HG02973 (cell line): ENCODE data around the gene TNFAIP1.
A peak's percentile ranks its signal among the peaks of the same experiment; 100 is the strongest.

Experiments used
- ATAC-seq: cut with Tn5 transposase; IDR thresholded peaks from one replicate; pipeline ENCODE4 v1.9.1; 2021; ENCODE audit warnings: moderate library complexity; ENCODE audit not compliant: unreplicated experiment

The TNFAIP1 gene

GRCh38 chr17:28344435-28344901 lies 8.9 kb downstream of the TNFAIP1 start:
- ATAC-seq = no peak

DNA sequence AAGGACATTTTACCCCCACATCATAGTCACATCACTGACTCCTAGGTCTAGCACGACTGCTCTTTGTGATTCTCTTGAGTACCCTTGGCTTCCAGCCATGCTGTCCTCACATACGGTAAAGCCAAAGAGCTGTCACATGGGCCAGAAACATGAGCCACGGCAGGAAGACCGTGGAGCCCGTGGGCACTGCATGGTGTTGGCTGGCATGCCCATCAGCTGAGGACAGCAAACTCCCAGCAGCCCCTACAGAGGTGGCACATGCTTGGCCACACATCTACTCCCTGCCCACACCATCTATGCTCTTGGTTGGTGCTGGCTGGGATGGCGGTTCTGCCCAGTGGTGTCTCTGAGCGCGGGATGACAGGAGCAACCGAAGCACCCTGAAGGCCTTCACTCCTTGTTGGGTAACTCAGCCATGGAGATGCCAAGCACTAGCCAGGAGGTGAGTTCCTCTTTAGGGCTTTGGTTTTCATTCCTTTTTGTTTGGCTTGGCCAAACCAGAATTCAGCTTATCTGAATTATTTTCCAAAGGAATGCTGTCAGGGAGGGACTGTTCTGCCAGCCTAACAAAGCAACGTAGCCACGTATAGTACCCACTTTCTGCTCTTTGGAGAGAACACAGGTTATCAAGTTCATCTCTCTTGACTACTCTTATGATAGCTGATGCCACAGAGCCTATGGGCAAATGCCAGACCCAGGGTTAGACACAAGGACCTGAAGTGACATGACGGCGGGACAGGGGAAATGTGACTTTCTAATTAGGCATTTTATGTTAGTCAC lies 10.0 kb downstream of the TNFAIP1 start:
- no peak for ATAC-seq

DNA sequence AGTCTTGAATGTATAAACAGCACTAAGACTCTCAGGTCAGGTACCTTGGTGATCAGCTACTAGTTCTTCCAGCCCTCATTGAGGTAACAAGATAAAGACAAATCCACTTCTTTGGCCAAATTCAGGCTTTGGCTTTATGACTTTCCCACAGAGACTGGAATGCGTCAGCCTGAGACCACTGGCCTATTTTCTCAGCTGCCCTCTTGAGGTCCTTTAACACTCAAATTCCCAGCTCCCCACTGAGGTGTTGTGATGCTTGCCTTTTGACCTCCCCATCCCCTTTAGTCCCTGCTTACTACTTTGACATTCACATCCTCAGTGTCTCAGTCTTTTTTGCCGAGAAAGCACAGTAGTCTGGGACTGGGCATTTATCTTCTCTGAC lies 10.6 kb downstream of the TNFAIP1 start:
- no peak for ATAC-seq

GRCh38 chr17:28346746-28347246 lies 11.2 kb downstream of the TNFAIP1 start:
- ATAC-seq = no peak

GRCh38 chr17:28347261-28347891 lies 11.8 kb downstream of the TNFAIP1 start:
- ATAC-seq = no peak

DNA sequence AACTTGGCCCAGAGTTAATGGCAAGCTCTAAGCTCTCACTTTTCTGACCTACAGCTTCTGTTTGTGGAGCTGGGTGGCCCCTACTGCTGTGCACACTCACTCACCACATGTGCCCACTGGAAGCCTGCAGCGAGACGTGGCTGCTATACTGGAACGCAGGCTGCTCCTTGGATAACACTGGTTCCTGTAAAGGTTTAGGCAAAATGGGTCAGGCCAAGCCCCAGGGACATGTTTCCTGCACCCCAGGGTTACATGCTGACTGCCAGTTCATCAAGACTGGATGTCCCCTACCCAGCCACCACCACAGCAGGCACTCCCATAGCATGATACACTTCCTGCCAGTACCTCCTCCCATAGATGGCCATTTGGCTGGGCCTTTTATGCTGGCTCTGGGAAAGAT lies 13.4 kb downstream of the TNFAIP1 start:
- no peak for ATAC-seq

DNA sequence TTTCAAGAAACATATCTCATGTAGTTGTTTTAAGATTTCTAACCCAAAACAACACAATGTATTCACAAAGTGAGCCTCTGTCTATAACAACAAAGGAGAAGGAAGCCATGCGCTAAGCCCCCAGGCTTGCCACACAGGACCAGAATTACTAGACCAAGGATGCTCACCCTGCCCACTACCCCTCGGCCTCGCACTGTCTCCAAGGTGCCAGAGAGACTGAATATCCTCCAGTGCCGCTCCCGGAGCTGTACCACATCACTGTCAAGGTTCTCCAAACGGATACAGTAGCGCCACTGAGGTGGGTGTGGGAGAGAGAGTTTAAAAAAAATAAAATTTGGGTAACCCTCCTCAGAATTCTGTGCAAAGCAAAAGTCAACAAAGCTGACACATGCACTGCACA lies 14.7 kb downstream of the TNFAIP1 start:
- no peak for ATAC-seq

DNA sequence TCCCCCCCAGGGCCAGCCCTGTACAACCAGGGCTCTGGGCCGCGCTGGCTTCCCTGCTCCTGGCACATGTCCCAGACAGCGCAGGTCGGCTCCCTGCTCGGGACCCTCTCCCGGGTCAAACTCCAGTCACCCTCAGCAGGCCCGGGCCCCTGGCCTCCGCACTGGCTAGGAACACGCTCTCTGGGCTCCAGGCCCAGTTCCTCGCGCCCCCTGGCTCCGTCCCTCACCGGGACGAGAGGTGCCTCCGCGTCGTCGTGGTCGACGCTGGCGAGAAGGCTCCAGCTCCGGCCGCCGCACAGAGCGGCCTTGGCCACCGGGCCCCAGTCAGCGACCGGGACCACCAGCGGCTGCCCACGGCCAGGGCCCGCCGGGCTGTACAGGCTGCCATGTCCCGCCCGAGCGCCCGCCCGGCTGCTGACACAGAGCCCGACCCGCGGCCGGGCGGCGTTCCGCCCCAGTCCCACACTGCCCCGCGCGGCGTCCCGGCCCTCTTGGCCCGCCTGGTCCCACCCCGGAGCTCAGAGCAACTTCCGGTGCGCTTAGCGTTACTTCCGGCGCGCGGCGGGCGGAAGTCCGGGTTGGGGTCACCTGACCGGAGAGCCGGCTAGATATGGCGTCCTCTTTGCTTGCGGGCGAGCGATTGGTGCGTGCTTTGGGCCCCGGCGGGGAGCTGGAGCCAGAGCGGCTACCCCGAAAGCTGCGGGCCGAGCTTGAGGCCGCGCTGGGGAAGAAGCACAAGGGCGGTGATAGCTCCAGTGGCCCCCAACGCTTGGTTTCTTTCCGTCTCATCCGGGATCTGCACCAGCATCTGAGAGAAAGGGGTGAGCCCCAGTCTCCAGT lies 21.7 kb downstream of the TNFAIP1 start, which contains the start of gene POLDIP2:
Gene POLDIP2 (minus strand): TSS at position 467 of the 840 bp plus-strand sequence. CDS start 79 bp downstream, at position 388.
- ATAC-seq = peak; percentile 90

- no peak for ATAC-seq
These were observed 22.3 kb downstream of the TNFAIP1 start for GRCh38 chr17:28357901-28358197.

DNA sequence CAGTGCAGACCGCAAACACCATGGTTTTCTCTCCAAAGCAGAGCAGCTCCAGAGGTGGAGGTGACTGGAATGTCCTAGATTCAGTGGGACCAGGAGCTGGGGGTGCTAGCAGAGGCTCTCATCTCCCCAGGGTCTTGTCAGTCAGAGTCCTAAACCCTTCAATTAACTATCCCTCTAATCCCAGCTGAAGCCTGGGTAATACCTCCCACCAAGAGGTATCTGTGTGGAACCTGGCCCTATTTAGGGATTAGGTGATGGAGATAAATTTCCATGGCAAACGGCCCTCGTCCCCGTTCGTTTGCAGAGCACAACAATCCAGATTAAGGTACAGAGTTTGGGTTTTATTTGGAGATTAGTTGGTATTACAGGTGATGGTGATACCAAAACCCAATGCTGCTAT lies 27.6 kb downstream of the TNFAIP1 start:
- no peak for ATAC-seq

DNA sequence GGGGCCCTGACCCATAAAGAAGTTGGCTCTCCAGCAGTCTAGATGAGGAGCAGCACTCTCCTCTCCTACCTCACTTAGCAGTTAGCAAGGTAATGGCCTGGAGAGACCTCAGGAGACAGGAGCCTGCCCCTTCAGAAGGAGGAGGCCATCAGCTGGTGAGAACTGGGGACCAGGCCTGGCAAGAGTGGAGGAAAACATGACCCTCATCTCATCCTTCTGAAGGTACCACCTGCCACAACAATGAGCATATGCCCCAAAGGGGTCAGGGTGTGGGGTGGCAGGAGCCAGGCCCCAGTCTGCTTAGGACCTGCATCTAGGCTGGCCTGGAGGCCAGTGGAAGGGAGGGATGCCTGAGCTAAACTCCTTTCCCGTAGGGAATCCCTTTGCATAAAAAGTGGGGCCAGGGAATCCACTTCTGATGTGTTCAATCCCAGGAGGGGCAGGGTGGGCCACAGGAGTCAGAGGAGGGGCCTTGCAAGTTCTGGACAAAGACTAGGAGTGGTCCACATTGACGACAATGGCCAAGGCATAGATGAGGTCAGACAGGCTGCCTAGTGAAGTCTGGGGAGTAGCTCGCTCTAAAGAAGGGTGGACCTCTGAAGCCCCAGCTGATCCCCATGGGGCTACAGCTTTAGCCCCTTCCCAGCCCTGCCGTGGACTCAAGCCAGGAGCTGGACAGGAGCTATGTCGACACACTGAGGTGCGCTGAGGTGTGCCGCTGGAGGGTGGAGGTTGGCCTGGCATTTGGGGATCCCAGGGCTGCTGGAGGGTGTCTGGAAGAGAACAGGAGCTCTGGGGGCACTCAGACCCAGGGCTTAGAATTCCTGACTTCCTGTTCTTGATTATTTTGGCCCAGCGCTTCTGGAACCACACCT lies 28.5 kb downstream of the TNFAIP1 start:
- ATAC-seq = no peak

GRCh38 chr17:28364665-28365363 lies 29.3 kb downstream of the TNFAIP1 start, which contains the start of gene SEBOX:
SEBOX (minus strand) TSS chr17:28365199; CDS start chr17:28365151, 48 bp downstream.
- ATAC-seq = no peak

DNA sequence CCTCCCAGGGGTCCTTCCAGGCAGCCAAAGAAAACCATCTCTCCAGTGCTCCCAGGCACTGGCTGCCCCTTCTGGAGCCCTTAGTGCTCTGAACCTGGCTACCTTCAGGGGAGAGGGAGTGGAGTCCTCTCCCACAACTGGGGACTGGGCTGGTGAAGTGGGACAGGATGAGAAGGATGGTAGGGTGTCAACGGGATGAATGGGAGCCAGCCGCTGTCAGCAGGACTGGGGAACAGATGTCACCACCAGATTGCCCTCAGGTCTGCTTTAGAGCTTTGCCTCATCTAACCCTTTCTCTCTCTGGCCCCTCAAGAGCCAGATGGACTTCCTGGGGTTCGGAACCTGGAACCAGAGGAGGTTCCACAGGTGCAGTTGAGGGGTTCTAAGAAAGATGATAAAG lies 29.9 kb downstream of the TNFAIP1 start:
- ATAC-seq = no peak

- ATAC-seq = no peak
These were observed 31.0 kb downstream of the TNFAIP1 start for GRCh38 chr17:28366605-28367004.

- no peak for ATAC-seq
These were observed 32.2 kb downstream of the TNFAIP1 start for GRCh38 chr17:28367641-28368305.

DNA sequence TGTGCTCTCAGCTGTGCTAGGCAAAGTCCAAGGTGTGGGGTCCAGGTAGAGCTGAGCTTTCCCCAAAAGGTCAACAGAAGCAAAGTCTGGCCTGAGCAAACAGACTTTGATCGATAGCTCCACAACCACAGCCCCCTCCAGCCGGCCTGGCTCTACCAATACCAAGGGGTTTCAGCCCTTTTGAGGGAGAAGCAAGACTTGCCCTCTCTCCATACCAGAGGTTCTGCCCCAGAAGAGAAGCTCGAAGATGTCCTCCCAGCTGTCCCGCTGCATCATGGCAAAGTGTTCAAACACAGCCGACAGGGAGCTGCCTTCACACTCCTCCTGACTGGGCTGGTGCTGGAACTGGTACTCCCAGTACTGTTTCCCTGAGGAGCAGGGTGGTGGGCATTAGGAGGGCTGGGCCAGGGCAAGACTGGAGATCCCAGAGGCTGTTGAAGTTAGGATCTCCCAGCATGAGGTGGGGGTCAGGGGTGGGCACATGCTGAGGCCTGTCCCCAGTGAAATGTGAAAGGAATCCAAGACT lies 32.8 kb downstream of the TNFAIP1 start:
- no peak for ATAC-seq

DNA sequence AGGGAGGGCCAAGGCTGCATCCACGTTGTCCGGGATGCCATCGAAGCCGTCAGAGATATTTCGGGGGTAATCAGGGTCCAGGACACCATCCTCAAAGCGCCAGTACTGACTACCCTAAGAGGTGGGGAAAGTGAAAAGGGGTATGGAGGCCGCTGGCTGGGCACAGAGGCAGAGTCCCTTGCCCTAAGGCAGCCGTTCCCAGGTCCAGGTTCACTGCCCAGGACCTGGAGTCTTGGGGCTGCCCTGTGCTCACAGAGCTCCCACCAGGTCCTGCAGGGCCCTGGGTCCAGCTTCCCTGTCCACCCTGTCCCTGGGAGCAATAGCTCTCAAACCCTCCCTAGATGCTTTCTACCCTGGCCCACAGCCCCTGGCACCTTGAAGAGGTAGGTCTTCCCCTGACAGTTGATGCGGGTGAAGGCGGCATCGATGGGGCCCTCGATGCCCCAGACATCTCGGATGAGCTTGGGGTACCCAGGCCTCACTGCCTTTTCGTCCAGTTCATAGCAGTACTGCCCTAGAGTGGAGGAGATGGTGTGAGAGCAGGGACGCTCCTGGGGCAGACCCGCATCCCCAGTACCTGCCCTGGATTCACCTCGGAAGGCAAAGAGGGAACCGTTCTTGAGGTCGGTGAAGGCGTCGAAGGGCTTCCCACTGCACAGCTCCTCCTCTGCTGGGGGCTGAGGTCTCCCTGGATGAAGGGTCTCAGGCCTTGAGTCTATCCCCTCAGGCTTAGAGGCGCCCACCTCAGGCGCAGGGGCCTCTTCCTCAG lies 33.5 kb downstream of the TNFAIP1 start:
- no peak for ATAC-seq

GRCh38 chr17:28369684-28370034 lies 34.1 kb downstream of the TNFAIP1 start:
- ATAC-seq = no peak
